HCT116 (cell line): ENCODE data around the gene SNED1.

Source experiments
- EGR1 ChIP-seq: IDR thresholded peaks from 2 replicates; pipeline ENCODE4 v1.6.1; 2012; ENCODE audit warnings: low read depth
- ELF1 ChIP-seq: IDR thresholded peaks from 2 replicates; pipeline ENCODE4 v1.6.1; 2012; ENCODE audit warnings: low read depth, borderline replicate concordance
- EZH2phosphoT487 ChIP-seq: fragments of 200-600 bp; IDR thresholded peaks from 2 replicates; pipeline ENCODE4 v1.6.1; 2018; ENCODE audit warnings: antibody characterized with exemption, borderline replicate concordance
- POLR2A ChIP-seq: IDR thresholded peaks from 2 replicates; pipeline ENCODE4 v1.7.0; 2011; ENCODE audit warnings: borderline replicate concordance; ENCODE audit not compliant: insufficient read depth, insufficient read length; ENCODE audit errors: extremely low read depth
- POLR2AphosphoS5 ChIP-seq: IDR thresholded peaks from 2 replicates; pipeline ENCODE4 v1.6.1; 2011; ENCODE audit warnings: mild to moderate bottlenecking, low read depth, low read length, moderate library complexity
- RAD21 ChIP-seq: IDR thresholded peaks from 2 replicates; pipeline ENCODE4 v1.6.1; 2012; ENCODE audit warnings: low read depth, mild to moderate bottlenecking
- SIN3A ChIP-seq: IDR thresholded peaks from 2 replicates; pipeline ENCODE4 v1.6.1; 2012; ENCODE audit warnings: low read depth
- TCF7L2 ChIP-seq: IDR thresholded peaks from 2 replicates; pipeline ENCODE4 v1.7.0; 2011; ENCODE audit warnings: borderline replicate concordance, inconsistent platforms; ENCODE audit not compliant: insufficient read depth, insufficient read length; ENCODE audit errors: extremely low read depth
- TF ChIP-seq, protein P1 (sequence below): IDR thresholded peaks from 2 replicates; pipeline ENCODE4 v1.6.1; 2012; ENCODE audit warnings: low read depth
- TF ChIP-seq, protein P2 (sequence below): IDR thresholded peaks from 2 replicates; pipeline ENCODE4 v1.6.1; 2012
- TF ChIP-seq, protein P3 (sequence below), 3 experiments: fragments of 200-600 bp in 1 of 3; sonication (generic) in 1 of 3; IDR thresholded peaks in 2 of 3; conservative IDR thresholded peaks in 1 of 3; 2 replicates each; pipeline ENCODE4 v1.5.1; 2012 to 2017; ENCODE audit warnings: low read depth in 2 of 3, low read length in 2 of 3, antibody characterized with exemption in 1 of 3, borderline replicate concordance in 1 of 3, control low read depth in 1 of 3, mild to moderate bottlenecking in 1 of 3, mixed read lengths in 1 of 3, mixed run types in 1 of 3, moderate library complexity in 1 of 3; ENCODE audit not compliant: insufficient read depth in 1 of 3
- TF ChIP-seq, protein P4 (sequence below): IDR thresholded peaks from 2 replicates; pipeline ENCODE4 v1.6.1; 2011; ENCODE audit warnings: mild to moderate bottlenecking, low read length, moderate library complexity; ENCODE audit not compliant: insufficient replicate concordance; ENCODE audit errors: extremely low read depth

DNA sequence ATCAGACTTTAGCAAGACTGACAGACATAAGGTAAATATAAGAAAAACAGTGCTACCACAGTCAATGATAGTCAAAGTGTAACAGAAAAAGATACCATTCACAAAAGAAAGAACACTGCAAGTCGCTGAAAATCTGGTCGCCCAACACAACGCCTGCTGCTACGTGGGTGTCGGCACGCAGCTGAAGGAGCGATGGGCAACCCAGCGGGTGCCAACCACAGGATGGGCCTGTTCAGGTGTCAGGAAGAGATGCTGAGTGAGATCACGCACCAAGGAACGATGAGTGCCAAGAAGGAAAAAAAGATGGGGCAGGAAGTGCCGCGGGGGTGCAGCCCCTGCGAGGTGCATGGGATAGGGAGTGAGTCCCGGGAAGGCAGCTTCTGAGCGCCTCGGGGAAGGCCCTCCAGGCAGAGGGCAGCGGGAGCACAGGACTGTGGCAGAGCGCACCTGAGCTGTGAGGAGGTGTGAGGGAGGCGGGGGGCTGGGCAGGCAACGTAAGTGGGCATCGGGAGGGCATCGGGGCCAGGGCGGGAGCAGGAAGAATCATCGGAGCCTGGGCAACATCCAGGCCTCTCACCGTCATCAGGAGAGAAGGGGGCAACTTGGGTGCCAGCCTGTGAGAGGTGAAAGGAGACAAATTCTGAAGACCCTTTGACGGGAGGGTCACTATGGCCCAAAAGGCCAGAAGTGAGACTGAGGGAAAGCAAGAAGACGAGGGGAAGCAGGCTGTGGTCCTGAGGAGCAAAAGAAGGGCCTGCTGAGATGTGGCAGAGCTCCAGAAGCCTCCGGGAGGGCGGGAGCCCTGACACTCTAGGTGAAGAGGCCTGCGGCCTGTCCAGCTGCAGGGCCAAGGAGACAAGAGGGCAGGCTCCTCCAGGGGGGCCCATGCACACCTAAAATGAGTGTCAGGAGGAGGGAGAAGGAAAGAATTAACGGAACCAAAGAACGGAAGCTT, 118.5 kb downstream of the SNED1 start:
- TF ChIP-seq, protein P1, sequence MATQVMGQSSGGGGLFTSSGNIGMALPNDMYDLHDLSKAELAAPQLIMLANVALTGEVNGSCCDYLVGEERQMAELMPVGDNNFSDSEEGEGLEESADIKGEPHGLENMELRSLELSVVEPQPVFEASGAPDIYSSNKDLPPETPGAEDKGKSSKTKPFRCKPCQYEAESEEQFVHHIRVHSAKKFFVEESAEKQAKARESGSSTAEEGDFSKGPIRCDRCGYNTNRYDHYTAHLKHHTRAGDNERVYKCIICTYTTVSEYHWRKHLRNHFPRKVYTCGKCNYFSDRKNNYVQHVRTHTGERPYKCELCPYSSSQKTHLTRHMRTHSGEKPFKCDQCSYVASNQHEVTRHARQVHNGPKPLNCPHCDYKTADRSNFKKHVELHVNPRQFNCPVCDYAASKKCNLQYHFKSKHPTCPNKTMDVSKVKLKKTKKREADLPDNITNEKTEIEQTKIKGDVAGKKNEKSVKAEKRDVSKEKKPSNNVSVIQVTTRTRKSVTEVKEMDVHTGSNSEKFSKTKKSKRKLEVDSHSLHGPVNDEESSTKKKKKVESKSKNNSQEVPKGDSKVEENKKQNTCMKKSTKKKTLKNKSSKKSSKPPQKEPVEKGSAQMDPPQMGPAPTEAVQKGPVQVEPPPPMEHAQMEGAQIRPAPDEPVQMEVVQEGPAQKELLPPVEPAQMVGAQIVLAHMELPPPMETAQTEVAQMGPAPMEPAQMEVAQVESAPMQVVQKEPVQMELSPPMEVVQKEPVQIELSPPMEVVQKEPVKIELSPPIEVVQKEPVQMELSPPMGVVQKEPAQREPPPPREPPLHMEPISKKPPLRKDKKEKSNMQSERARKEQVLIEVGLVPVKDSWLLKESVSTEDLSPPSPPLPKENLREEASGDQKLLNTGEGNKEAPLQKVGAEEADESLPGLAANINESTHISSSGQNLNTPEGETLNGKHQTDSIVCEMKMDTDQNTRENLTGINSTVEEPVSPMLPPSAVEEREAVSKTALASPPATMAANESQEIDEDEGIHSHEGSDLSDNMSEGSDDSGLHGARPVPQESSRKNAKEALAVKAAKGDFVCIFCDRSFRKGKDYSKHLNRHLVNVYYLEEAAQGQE: no peak
- TF ChIP-seq, protein P2, sequence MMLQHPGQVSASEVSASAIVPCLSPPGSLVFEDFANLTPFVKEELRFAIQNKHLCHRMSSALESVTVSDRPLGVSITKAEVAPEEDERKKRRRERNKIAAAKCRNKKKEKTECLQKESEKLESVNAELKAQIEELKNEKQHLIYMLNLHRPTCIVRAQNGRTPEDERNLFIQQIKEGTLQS: no peak
- TF ChIP-seq, protein P3, sequence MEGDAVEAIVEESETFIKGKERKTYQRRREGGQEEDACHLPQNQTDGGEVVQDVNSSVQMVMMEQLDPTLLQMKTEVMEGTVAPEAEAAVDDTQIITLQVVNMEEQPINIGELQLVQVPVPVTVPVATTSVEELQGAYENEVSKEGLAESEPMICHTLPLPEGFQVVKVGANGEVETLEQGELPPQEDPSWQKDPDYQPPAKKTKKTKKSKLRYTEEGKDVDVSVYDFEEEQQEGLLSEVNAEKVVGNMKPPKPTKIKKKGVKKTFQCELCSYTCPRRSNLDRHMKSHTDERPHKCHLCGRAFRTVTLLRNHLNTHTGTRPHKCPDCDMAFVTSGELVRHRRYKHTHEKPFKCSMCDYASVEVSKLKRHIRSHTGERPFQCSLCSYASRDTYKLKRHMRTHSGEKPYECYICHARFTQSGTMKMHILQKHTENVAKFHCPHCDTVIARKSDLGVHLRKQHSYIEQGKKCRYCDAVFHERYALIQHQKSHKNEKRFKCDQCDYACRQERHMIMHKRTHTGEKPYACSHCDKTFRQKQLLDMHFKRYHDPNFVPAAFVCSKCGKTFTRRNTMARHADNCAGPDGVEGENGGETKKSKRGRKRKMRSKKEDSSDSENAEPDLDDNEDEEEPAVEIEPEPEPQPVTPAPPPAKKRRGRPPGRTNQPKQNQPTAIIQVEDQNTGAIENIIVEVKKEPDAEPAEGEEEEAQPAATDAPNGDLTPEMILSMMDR (IDR thresholded peaks at IDR 0.05 in 2 of 3, conservative IDR thresholded peaks at IDR 0.05 in 1 of 3; ENCODE audit: borderline replicate concordance in 1 of 3, insufficient read depth in 1 of 3, low read depth in 2 of 3, low read length in 2 of 3): no peak
- TF ChIP-seq, protein P4, sequence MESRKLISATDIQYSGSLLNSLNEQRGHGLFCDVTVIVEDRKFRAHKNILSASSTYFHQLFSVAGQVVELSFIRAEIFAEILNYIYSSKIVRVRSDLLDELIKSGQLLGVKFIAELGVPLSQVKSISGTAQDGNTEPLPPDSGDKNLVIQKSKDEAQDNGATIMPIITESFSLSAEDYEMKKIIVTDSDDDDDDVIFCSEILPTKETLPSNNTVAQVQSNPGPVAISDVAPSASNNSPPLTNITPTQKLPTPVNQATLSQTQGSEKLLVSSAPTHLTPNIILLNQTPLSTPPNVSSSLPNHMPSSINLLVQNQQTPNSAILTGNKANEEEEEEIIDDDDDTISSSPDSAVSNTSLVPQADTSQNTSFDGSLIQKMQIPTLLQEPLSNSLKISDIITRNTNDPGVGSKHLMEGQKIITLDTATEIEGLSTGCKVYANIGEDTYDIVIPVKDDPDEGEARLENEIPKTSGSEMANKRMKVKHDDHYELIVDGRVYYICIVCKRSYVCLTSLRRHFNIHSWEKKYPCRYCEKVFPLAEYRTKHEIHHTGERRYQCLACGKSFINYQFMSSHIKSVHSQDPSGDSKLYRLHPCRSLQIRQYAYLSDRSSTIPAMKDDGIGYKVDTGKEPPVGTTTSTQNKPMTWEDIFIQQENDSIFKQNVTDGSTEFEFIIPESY: no peak
- no peak for TF ChIP-seq SIN3A
- no peak for TF ChIP-seq ELF1
- no peak for TF ChIP-seq POLR2AphosphoS5
- no peak for TF ChIP-seq TCF7L2
- TF ChIP-seq EZH2phosphoT487: no peak
- no peak for TF ChIP-seq POLR2A
- no peak for TF ChIP-seq RAD21
- no peak for TF ChIP-seq EGR1
